Peyer's patch (tissue), 4 donors: ENCODE results near the gene JAKMIP3. TPM values are rescaled to one million over a fixed set of nuclear protein-coding genes. Genes with fewer than 3 reads are reported as not detected.

Experiments used
- DNase-seq, 3 donors: peaks; one replicate each; pipeline ENCODE4 v3.0.0-alpha.2; 2017 to 2019
- H3K27ac ChIP-seq, 4 donors: fragments of 200-600 bp; sonication (generic); one replicate each; pipeline ENCODE4 v1.5.1; 2016 to 2019
- H3K27me3 ChIP-seq, 2 donors: fragments of 200-600 bp; sonication (generic); one replicate each; pipeline ENCODE4 v1.5.1; 2019
- H3K36me3 ChIP-seq, 3 donors: fragments of 200-600 bp; sonication (generic); one replicate each; pipeline ENCODE4 v1.5.1; 2016 to 2019
- H3K4me1 ChIP-seq, 4 donors: fragments of 200-600 bp; sonication (generic); one replicate each; pipeline ENCODE4 v1.5.1; 2016 to 2019
- H3K4me3 ChIP-seq, 4 donors: fragments of 200-600 bp; sonication (generic); 1 replicate in 3 of 4; 2 replicates in 1 of 4; pipeline ENCODE4 v1.5.1; 2016 to 2019; ENCODE audit warnings: mild to moderate bottlenecking in 1 of 4
- H3K9me3 ChIP-seq, 4 donors: fragments of 200-600 bp; sonication (generic); one replicate each; pipeline ENCODE4 v1.5.1; 2016 to 2019; ENCODE audit warnings: mild to moderate bottlenecking in 1 of 4
- CTCF ChIP-seq, 6 experiments: fragments of 450-650 bp in 4 of 6; fragments of 200-600 bp in 2 of 6; sonication (generic) in 1 of 6; IDR thresholded peaks; one replicate each; pipeline ENCODE4 v1.5.1; 2017 to 2019; ENCODE audit warnings: antibody characterized with exemption in 6 of 6, mild to moderate bottlenecking in 3 of 6, moderate library complexity in 1 of 6
- POLR2A ChIP-seq, 2 donors: fragments of 450-650 bp; IDR thresholded peaks; one replicate each; pipeline ENCODE4 v1.5.1; 2017; ENCODE audit warnings: antibody characterized with exemption in 2 of 2, mild to moderate bottlenecking in 2 of 2, moderate library complexity in 2 of 2
- total RNA-seq, 4 donors: library from RNA; depleted of rRNA; stranded (reverse); fragments of >200 nt; gene quantifications; one replicate each; pipeline ENCODE4 v1.1.0, GENCODE V29; 2016

JAKMIP3 gene
- total RNA-seq, 4 donors from 2014 or later: 0.18 to 2.5 (median 0.23) TPM

- Histone ChIP-seq H3K4me3 (no peak overlapping the region), H3K9me3 (peaks cover 0 to 22% (median 5%) of the 10 kb centered on the region in 4 donors), H3K36me3 (no peaks in the 10 kb centered on the region), H3K27me3 (no peaks in the 10 kb centered on the region), H3K4me1 (no peaks in the 10 kb centered on the region), H3K27ac (no peak overlapping the region)
- no peak for DNase-seq
- TF ChIP-seq POLR2A (IDR thresholded peaks at IDR 0.05) (no peak), CTCF (IDR thresholded peaks at IDR 0.05) (no peak)
These were observed 15.6 kb upstream of the JAKMIP3 start for GRCh38 chr10:132050191-132050590.

- Histone ChIP-seq H3K36me3 (no peaks in the 10 kb centered on the region), H3K4me3 (no peak overlapping the region), H3K27ac (no peak overlapping the region), H3K9me3 (peaks cover 0 to 22% (median 5%) of the 10 kb centered on the region in 4 donors), H3K4me1 (no peaks in the 10 kb centered on the region), H3K27me3 (no peaks in the 10 kb centered on the region)
- TF ChIP-seq CTCF (IDR thresholded peaks at IDR 0.05) (no peak), POLR2A (IDR thresholded peaks at IDR 0.05) (no peak)
- DNase-seq: no peak
These were observed 13.6 kb upstream of the JAKMIP3 start for GRCh38 chr10:132052124-132052523.

GRCh38 chr10:132054564-132054963 lies 11.2 kb upstream of the JAKMIP3 start:
- Histone ChIP-seq H3K9me3 (peaks cover 0 to 22% (median 5%) of the 10 kb centered on the region in 4 donors), H3K4me3 (no peak overlapping the region), H3K27me3 (no peaks in the 10 kb centered on the region), H3K27ac (no peak overlapping the region), H3K4me1 (no peaks in the 10 kb centered on the region), H3K36me3 (no peaks in the 10 kb centered on the region)
- DNase-seq: no peak
- no peak for TF ChIP-seq CTCF (IDR thresholded peaks at IDR 0.05)
- TF ChIP-seq POLR2A (IDR thresholded peaks at IDR 0.05): no peak

GRCh38 chr10:132055616-132056015 lies 10.1 kb upstream of the JAKMIP3 start:
- Histone ChIP-seq H3K9me3 (peaks cover 0 to 22% (median 5%) of the 10 kb centered on the region in 4 donors), H3K27me3 (no peaks in the 10 kb centered on the region), H3K4me1 (no peaks in the 10 kb centered on the region), H3K4me3 (no peak overlapping the region), H3K36me3 (no peaks in the 10 kb centered on the region), H3K27ac (no peak overlapping the region)
- TF ChIP-seq CTCF (IDR thresholded peaks at IDR 0.05) (no peak), POLR2A (IDR thresholded peaks at IDR 0.05) (no peak)
- DNase-seq: no peak

GRCh38 chr10:132056663-132057062 lies 9.1 kb upstream of the JAKMIP3 start:
- no peak for TF ChIP-seq POLR2A (IDR thresholded peaks at IDR 0.05)
- TF ChIP-seq CTCF (IDR thresholded peaks at IDR 0.05): no peak
- Histone ChIP-seq H3K4me3 (no peak overlapping the region), H3K27ac (no peak overlapping the region), H3K36me3 (no peaks in the 10 kb centered on the region), H3K27me3 (no peaks in the 10 kb centered on the region), H3K4me1 (no peaks in the 10 kb centered on the region), H3K9me3 (peaks cover 0 to 15% (median 5%) of the 10 kb centered on the region in 4 donors)
- no peak for DNase-seq

- peaks cover 0 to 10% (median 2%) of the 10 kb centered on the region in 4 donors for H3K9me3 ChIP-seq
- H3K36me3 ChIP-seq: no peaks in the 10 kb centered on the region
- TF ChIP-seq CTCF (IDR thresholded peaks at IDR 0.05) (no peak), POLR2A (IDR thresholded peaks at IDR 0.05) (no peak)
- no peak overlapping the region for H3K4me3 ChIP-seq
- H3K4me1 ChIP-seq: no peaks in the 10 kb centered on the region
- no peak overlapping the region for H3K27ac ChIP-seq
- DNase-seq: no peak
- no peaks in the 10 kb centered on the region for H3K27me3 ChIP-seq
These were observed 8.5 kb upstream of the JAKMIP3 start for GRCh38 chr10:132057191-132057681.
